Measurements from ENCODE around the gene MAP2K2. TPM values are rescaled to one million over a fixed set of nuclear protein-coding genes. Genes with fewer than 3 reads are reported as not detected.
A peak's percentile ranks its signal among the peaks of the same experiment; 100 is the strongest.

The MAP2K2 gene
- total and polyA plus RNA-seq, 5 experiments from 2014 or later, result 48.0 to 134 (median 101) TPM

DNA sequence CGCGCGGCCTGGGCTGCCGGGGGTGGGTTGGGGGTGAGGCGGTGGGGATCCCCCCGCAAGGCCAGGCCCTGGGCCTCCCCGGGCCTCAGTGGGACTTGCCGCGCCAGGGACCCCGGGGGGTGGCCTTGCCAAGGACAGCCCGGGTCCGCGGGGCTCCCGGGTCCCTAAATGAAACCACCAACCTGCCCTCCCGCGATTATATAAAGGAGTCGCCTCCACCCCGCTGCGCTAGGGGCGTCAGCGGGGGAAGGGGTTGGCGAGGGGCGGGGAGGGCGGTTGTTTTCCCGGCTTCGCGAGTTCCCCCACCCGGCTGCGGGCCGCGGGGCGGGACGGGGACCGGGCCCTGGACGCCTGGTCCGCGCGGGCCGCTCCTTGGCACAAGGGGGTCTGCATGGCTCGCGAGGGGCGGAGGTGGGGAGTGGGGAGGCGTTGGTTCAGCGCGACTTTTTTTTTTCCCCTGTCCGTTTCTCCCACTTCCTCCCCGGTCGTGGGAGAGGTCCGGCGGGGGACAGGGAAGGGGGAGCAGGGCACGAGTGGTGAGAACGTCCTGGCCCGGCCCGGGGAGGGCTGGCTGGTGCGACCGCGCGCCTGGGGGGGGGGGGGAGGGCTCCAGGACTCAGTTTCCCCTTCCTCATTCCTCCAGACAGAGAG lies 56.4 kb downstream of the MAP2K2 start:
- Mint-ChIP-seq H3K36me3 (peaks cover 0 to 1% (median 0%) of the 10 kb centered on the region in 3 donors), H3K27me3 (no peaks in the 10 kb centered on the region), H3K4me1 (peaks cover 7 to 42% (median 33%) of the 10 kb centered on the region in 4 donors), H3K9me3 (no peaks in the 10 kb centered on the region), H3K4me3 (peak overlapping the region; percentile 79 to 96 (median 87)), H3K27ac (peak overlapping the region; percentile 61 to 96 (median 94))
- ATAC-seq, result peak; percentile 13 to 22
- POLR2A ChIA-PET, result interaction anchor here (0.7 to 5.4 kb wide), 15 partner anchors 11 to 107 kb away, joined by 3 to 74 read pairs (median 10); partner anchors contain the start of genes DAPK3, EEF2 and PIAS4
- DNase-seq, result no peak

DNA sequence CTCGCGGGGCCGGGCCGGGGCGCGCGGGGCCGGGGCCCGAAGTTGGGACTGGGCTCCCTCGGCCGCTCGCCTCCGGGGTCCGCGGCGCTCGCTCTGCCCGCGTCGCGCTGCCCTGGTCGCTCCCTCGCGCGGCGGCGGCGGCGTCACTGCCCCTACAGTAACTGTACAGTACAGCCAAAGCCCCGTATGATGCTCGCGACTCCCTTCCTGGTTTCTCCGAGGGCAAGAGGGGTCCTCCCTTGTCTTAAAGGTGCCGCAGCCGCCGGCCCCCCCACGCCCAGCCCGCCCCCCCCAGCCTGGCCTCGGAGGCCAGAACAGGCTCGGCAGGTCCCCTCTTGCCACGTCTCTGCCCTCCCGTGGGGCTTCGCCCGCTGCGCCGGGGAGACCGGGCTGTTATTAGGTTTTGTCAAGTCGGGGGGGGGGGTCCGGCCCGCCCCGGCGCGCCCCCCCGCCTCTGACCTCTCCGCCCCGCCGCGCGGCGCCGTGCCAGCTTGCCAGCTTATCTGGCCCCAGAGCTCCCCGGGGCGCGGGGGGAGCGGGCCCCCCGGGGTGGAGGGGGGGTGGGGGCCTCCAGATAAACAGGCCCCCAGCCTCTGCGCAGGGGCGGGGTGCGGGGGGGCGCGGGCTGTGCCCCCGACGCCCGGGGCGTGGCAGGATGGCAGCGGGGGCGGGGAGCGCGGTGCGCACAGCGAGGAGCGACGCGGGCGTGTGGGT lies 57.1 kb downstream of the MAP2K2 start, which contains the start of gene ZBTB7A:
ZBTB7A (minus strand) TSS at position 218 of the 714 bp plus-strand sequence. CDS start 11,667 bp downstream, outside the sequence.
- Mint-ChIP-seq H3K4me1 (peaks cover 7 to 47% (median 38%) of the 10 kb centered on the region in 4 donors), H3K36me3 (peaks cover 0 to 5% (median 0%) of the 10 kb centered on the region in 3 donors), H3K9me3 (no peaks in the 10 kb centered on the region), H3K27ac (peak within 1 kb of the TSS in 9 of 10 donors; percentile 66 to 96 (median 94)), H3K27me3 (no peaks in the 10 kb centered on the region), H3K4me3 (peak within 1 kb of the TSS; percentile 79 to 96 (median 89))
- ATAC-seq, result peak; percentile 48 to 52
- DNase-seq, result peak; percentile 78 to 94 (median 83)
- POLR2A ChIA-PET, result interaction anchor here (0.5 to 5.4 kb wide), 24 partner anchors 12 to 800 kb away, joined by 3 to 74 read pairs (median 6); partner anchors contain the start of genes DAPK3, EEF2, PIAS4 and YJU2

DNA sequence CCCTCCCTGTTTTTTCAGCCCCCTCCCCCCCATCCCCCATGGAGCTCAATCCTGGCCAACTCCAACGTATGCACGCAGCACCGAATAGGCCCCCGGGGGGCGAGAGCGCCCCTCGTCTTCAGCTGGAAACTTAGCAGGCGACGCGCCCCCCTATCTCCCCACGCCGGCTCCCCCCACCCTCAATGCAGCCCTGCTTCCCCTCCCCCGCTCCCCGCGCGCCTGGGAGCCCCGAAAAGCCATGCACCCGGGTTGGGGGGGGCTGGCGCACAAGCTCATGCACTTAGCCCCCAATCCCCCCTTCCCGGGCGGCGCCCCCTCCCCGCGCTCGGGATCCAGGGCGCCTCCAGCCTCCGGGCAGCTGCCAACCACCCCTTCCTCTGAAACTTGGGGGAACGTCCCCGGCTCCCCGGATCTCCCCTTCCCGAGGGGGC lies 57.7 kb downstream of the MAP2K2 start:
- Mint-ChIP-seq H3K27me3 (no peaks in the 10 kb centered on the region), H3K9me3 (no peaks in the 10 kb centered on the region), H3K4me1 (peaks cover 7 to 49% (median 39%) of the 10 kb centered on the region in 4 donors), H3K27ac (peak overlapping the region in 7 of 10 donors; percentile 32 to 81 (median 65)), H3K4me3 (peak overlapping the region; percentile 50 to 88 (median 67)), H3K36me3 (peaks cover 0 to 5% (median 0%) of the 10 kb centered on the region in 3 donors)
- ATAC-seq (peak; percentile 8 to 13), DNase-seq (peak in 8 of 10 donors; percentile 63 to 87 (median 75))
- POLR2A ChIA-PET, result interaction anchor here (0.5 to 5.4 kb wide), 23 partner anchors 12 to 800 kb away, joined by 3 to 74 read pairs (median 6); partner anchors contain the start of genes DAPK3, EEF2, PIAS4 and YJU2

DNA sequence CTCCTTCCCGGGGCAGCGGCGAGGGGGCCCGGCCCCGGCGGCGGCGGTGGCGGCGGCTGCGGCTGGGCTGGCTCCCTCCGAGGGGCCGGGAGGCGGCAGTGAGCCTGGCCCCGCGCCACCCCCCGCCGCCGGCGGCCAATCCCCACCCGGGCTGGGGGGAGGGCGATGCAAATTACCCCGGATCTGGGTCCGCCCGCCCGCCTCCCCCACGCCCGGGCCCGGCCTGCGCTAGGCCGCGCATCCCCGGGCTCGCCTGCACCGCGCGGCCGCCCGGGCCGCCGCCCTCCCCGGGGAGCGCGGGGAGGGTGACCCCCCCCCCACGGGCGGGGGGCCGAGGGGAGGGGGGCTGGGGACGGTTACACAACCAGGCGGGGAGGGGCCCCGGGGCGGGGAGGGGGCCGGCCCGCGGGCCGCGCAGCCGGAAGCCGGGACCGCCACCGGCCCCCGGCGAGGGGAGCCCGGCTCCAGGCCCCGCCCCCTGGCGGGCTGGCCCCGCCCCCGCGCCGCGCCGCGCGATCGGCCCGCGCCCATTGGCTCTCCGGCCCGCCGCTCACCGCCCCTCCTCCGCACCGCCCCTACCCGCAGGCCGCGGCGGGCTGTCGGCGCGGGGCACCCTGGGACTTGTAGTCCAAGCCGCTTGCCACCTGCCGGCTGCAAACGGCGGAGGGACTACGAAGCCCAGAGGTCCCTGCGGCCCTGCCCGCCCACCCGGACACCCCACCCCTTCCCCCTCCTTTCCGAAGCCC lies 58.3 kb downstream of the MAP2K2 start:
- peaks cover 7 to 53% (median 42%) of the 10 kb centered on the region in 4 donors for H3K4me1 Mint-ChIP-seq
- peak overlapping the region in 7 of 10 donors; percentile 32 to 81 (median 65) for H3K27ac Mint-ChIP-seq
- H3K9me3 Mint-ChIP-seq, result no peaks in the 10 kb centered on the region
- ATAC-seq (peak; percentile 60 to 76), DNase-seq (peak; percentile 93 to 99 (median 98))
- H3K36me3 Mint-ChIP-seq, result peaks cover 0 to 5% (median 0%) of the 10 kb centered on the region in 3 donors
- POLR2A ChIA-PET, result interaction anchor here (0.6 to 5.4 kb wide), 21 partner anchors 11 to 549 kb away, joined by 3 to 74 read pairs (median 7); partner anchors contain the start of genes EEF2, PIAS4 and YJU2
- H3K27me3 Mint-ChIP-seq, result no peaks in the 10 kb centered on the region
- peak overlapping the region; percentile 50 to 88 (median 67) for H3K4me3 Mint-ChIP-seq

DNA sequence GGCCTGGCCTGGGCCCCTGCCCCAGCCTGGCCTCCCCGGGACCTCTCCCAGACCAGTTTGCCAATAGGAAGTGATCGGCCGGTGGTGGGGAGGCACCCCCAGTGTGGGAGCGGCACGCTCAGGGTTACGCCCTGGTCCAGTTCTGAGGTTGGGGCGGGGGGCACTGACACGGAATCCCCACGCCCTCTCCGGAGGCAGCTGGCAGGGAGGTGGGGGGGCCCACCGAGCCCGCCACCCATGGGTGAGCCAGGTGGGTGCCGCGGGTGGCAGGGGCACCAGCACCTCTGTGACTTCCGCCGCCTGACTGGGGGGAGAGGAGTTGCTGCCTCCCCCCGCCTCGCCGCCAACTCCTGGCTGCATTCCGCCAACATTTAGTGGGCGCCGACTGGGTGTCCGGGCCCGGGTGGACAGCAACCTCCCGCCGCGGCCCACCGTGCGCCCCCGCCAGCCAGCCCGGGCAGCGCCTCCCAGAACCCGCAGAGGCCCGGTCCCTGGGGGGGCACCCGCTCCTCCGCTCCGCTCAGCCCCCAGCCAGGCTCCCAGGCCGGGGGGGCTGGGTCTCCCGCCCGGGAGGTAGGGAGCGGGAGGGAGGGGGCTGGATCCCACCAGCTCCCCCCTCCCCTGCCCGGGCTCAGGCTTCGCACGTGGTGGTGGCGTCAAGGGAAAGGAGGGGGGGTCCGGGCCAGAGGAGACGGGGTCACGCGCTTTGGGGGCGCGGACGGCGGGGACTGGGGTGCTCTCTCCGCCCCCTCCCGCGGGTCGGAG lies 59.2 kb downstream of the MAP2K2 start:
- POLR2A ChIA-PET, result interaction anchor here (0.7 to 3.1 kb wide), 10 partner anchors 12 to 79 kb away, joined by 3 to 13 read pairs (median 5); partner anchors contain the start of genes EEF2 and PIAS4
- Mint-ChIP-seq H3K4me3 (peak overlapping the region; percentile 33 to 91 (median 83)), H3K36me3 (peaks cover 0 to 5% (median 0%) of the 10 kb centered on the region in 3 donors), H3K9me3 (no peaks in the 10 kb centered on the region), H3K4me1 (peaks cover 9 to 49% (median 41%) of the 10 kb centered on the region in 4 donors), H3K27me3 (no peaks in the 10 kb centered on the region), H3K27ac (peak overlapping the region in 6 of 10 donors; percentile 14 to 95 (median 50))
- DNase-seq, result peak; percentile 38 to 77 (median 56)
- ATAC-seq, result no peak

DNA sequence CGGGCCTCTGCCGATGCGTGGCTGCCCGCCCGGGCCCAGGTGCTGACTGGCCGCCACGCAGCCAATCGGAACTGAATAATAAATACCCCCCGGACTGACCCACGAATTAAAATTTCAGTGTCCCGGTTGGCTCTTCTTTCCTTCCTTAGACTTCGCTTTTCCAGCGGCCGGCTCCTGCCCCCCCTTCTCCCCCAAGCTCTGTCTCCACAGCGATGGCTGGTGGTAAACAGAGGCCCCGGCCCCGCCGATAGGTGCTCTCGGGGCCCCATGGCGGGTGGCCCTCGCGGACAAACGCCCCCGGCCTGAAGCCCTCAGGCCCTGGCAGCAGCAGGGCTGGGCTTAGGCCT lies 59.8 kb downstream of the MAP2K2 start:
- POLR2A ChIA-PET, result interaction anchor here (0.6 to 3.1 kb wide), 9 partner anchors 13 to 353 kb away, joined by 3 to 13 read pairs (median 5); partner anchors contain the start of genes EEF2 and PIAS4
- peak overlapping the region; percentile 14 to 95 (median 90) for H3K27ac Mint-ChIP-seq
- no peaks in the 10 kb centered on the region for H3K9me3 Mint-ChIP-seq
- peaks cover 0 to 5% (median 0%) of the 10 kb centered on the region in 3 donors for H3K36me3 Mint-ChIP-seq
- DNase-seq, result no peak
- peaks cover 8 to 47% (median 37%) of the 10 kb centered on the region in 4 donors for H3K4me1 Mint-ChIP-seq
- ATAC-seq, result no peak
- H3K27me3 Mint-ChIP-seq, result no peaks in the 10 kb centered on the region
- H3K4me3 Mint-ChIP-seq, result peak overlapping the region; percentile 71 to 91 (median 86)

DNA sequence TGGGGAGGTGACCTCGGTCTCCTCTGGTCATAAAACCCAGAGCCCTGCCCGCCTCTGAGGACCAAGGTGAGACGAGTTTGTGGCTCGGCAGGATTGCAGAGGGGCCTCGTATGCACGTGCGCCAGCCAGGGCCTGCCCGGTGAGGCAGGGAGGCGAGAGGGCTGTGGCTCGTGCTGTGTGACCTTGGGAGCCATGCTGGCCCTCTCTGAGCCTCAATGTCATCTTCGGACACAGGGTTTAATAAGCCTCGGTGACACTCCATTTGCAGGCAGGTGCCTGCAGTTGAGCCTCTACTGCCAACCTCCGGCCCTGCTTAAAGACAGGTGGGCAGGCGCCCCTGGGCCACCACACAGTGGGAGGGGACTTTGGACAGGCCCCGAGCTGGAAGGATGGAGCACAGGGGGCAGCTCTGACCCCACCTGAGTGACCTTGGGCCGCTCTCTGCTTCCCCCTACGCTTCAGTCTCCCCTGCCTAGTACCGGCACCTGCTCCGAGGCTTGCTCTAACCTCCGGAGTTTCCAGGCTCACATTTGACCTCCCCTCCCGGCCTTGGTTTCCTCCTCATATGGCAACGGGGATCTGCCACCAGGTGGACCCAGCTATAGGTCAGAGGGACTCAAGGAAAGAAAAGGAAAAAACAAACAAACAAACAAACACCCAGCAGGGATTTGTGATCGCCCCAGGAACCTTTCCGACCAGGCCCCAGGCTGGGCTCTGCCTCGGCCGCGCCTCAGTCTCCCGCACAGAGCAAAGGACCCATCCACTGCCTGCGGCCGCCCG lies 60.4 kb downstream of the MAP2K2 start:
- no peak for DNase-seq
- Mint-ChIP-seq H3K9me3 (no peaks in the 10 kb centered on the region), H3K36me3 (peaks cover 0 to 5% (median 0%) of the 10 kb centered on the region in 3 donors), H3K27me3 (no peaks in the 10 kb centered on the region), H3K4me3 (peak overlapping the region; percentile 71 to 91 (median 86)), H3K27ac (peak overlapping the region; percentile 14 to 95 (median 90)), H3K4me1 (peaks cover 6 to 44% (median 32%) of the 10 kb centered on the region in 4 donors)
- POLR2A ChIA-PET, result interaction anchor here (0.6 to 3.1 kb wide), 13 partner anchors 14 to 354 kb away, joined by 3 to 13 read pairs (median 4); partner anchors contain the start of genes EEF2 and PIAS4
- no peak for ATAC-seq

DNA sequence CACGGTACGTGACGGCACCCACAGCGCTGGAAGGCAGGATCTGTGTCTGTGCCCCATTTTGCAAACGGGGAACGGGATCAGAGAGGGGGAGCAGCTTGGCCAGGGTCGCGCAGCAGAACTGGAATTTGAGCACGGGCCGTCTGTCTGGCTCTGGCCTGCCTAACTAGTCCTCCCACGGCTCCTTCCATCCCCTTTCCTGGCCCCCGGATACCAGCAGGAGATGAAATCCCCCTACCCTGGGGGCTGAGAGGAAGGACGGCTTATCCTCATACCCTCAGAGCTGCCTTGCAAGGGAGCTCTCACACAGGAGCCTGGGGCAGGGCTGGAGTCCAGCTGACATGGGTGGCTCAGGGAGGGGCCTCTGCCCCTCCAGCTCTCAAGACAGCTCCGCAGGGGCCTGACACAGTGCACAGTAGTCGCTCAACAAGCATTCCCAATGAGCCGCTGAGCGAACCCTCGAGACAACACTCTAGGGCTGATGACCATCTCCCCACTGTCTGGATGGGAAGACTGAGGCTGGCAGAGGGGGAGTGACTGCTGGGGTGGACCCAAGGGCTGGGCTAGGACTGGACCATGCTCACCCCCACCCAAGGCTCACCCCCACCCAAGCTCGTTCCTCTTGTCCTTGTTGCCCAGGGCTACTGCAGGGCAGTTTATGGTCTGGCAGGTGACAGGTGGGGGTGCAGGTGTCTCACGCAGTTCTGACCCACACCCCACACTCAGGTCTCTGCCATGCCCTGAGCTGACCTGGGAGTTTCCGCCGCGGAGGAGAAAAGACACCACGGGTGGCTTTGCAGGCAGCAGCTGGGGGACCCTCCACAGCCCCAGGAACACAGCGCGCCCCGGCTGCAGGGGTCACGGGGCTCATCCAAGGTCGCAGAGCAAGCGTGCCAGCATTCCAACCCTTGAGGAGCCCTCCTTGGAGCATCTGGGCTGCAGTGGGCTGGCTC lies 61.2 kb downstream of the MAP2K2 start:
- peak overlapping the region; percentile 71 to 91 (median 86) for H3K4me3 Mint-ChIP-seq
- peak overlapping the region in 8 of 10 donors; percentile 19 to 93 (median 70) for H3K27ac Mint-ChIP-seq
- peaks cover 0 to 6% (median 0%) of the 10 kb centered on the region in 3 donors for H3K36me3 Mint-ChIP-seq
- no peaks in the 10 kb centered on the region for H3K27me3 Mint-ChIP-seq
- POLR2A ChIA-PET, result interaction anchor here (0.8 to 3.1 kb wide), 9 partner anchors 10 to 78 kb away, joined by 3 to 12 read pairs (median 4); partner anchors contain the start of genes EEF2 and PIAS4
- no peak for ATAC-seq
- DNase-seq, result no peak
- H3K4me1 Mint-ChIP-seq, result peaks cover 3 to 38% (median 29%) of the 10 kb centered on the region in 4 donors
- no peaks in the 10 kb centered on the region for H3K9me3 Mint-ChIP-seq

DNA sequence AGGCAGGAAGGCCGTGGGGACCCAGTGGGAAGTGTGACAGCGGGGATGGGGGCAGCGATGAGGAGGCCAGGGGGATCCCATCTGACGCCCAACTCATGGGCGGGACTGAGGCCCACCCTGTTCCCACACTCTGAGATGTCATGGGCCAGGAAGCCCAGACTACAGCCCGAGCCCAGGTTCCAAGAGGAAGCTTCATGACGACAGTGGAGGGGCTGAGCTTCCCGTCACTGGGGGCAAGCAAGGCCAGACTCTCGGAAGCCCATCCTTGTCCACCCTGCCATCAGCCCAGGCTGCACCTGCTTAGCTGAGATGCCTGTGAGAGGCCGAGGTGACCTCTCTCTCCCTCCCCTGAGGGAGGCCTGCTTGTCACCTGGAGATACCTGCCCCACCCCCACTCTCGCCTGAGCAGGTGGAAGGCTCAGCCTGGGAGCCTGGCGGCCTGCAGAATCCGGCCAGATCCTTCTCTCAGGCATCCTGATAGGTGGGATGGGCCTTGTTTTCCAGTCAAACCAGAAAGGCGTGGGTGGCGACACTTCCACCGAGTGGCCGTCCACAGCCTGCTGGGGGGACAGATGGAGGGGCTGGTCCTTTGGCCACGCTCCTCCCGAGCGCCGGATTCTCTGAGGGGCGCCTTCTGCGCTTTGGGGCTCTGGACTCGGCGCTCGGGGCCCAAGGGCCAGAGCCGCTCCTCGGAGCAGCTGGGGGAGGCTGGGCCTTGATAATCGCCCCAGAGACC lies 62.1 kb downstream of the MAP2K2 start:
- POLR2A ChIA-PET, result interaction anchor here (0.9 to 3.1 kb wide), 7 partner anchors 9 to 77 kb away, joined by 3 to 12 read pairs (median 4); partner anchors contain the start of gene EEF2
- Mint-ChIP-seq H3K27ac (peak overlapping the region in 7 of 10 donors; percentile 34 to 86 (median 62)), H3K27me3 (no peaks in the 10 kb centered on the region), H3K4me3 (peak overlapping the region in 8 of 10 donors; percentile 19 to 91 (median 58)), H3K9me3 (no peaks in the 10 kb centered on the region), H3K4me1 (peaks cover 4 to 44% (median 33%) of the 10 kb centered on the region in 4 donors), H3K36me3 (peaks cover 0 to 13% (median 0%) of the 10 kb centered on the region in 3 donors)
- ATAC-seq (no peak), DNase-seq (no peak)

Data from naive thymus-derived CD8-positive, alpha-beta T cell (primary cell).